GM23338 (cell line): ENCODE data around the gene SLC4A7. TPM values are rescaled to one million over a fixed set of nuclear protein-coding genes. Genes with fewer than 3 reads are reported as not detected.

Experiments
- ATAC-seq: fragments of 200-7000 bp; cut with Tn5 transposase; 3 replicates; pipeline ENCODE4 v1.9.1; 2020
- DNase-seq: peaks from one replicate; pipeline ENCODE4 v3.0.0-alpha.2; 2015; ENCODE audit warnings: low spot score
- H2AFZ ChIP-seq: fragments of 200-600 bp; sonication (generic); 2 replicates; pipeline ENCODE4 v1.8.0; 2016; ENCODE audit warnings: antibody characterized with exemption, mild to moderate bottlenecking, moderate library complexity
- H3F3A ChIP-seq: fragments of 200-600 bp; sonication (generic); replicated peaks from 2 replicates; pipeline ENCODE4 v1.8.0; 2017; ENCODE audit warnings: antibody characterized with exemption, mixed run types, low read depth
- H3K27ac ChIP-seq: fragments of 200-600 bp; sonication (generic); 2 replicates; pipeline ENCODE4 v1.6.1; 2016; ENCODE audit warnings: low read depth
- H3K27me3 ChIP-seq: fragments of 200-600 bp; sonication (generic); 2 replicates; pipeline ENCODE4 v1.8.0; 2016; ENCODE audit warnings: mild to moderate bottlenecking, mixed run types, moderate library complexity; ENCODE audit not compliant: insufficient read depth
- H3K36me3 ChIP-seq: fragments of 200-600 bp; sonication (generic); 2 replicates; pipeline ENCODE4 v1.8.0; 2016; ENCODE audit warnings: mild to moderate bottlenecking; ENCODE audit not compliant: insufficient read depth
- H3K4me1 ChIP-seq: fragments of 200-600 bp; sonication (generic); 2 replicates; pipeline ENCODE4 v1.8.0; 2016; ENCODE audit warnings: mild to moderate bottlenecking, moderate library complexity; ENCODE audit not compliant: insufficient read depth
- H3K4me2 ChIP-seq: fragments of 200-600 bp; sonication (generic); 2 replicates; pipeline ENCODE4 v1.7.1; 2017; ENCODE audit warnings: mixed run types
- H3K4me3 ChIP-seq: fragments of 200-600 bp; sonication (generic); 2 replicates; pipeline ENCODE4 v1.6.1; 2016; ENCODE audit warnings: mixed run types
- H3K79me2 ChIP-seq: fragments of 200-600 bp; sonication (generic); replicated peaks from 2 replicates; pipeline ENCODE4 v1.8.0; 2017; ENCODE audit warnings: mild to moderate bottlenecking; ENCODE audit not compliant: insufficient read depth
- H3K9me2 ChIP-seq: fragments of 200-600 bp; sonication (generic); 2 replicates; pipeline ENCODE4 v1.8.0; 2017; ENCODE audit not compliant: insufficient read depth
- H4K20me1 ChIP-seq: fragments of 200-600 bp; sonication (generic); replicated peaks from 2 replicates; pipeline ENCODE4 v1.8.0; 2017; ENCODE audit warnings: mild to moderate bottlenecking; ENCODE audit not compliant: insufficient read depth
- H3K27ac Mint-ChIP-seq: 2 replicates; pipeline ENCODE4 v1.8.0; 2020; ENCODE audit warnings: inconsistent platforms, mild to moderate bottlenecking, moderate library complexity, mixed read lengths
- H3K27me3 Mint-ChIP-seq: 3 replicates; pipeline ENCODE4 v1.8.0; 2022; ENCODE audit warnings: low read depth, mild to moderate bottlenecking, moderate library complexity, mixed read lengths, inconsistent platforms; ENCODE audit not compliant: insufficient read depth, poor library complexity
- H3K36me3 Mint-ChIP-seq: 3 replicates; pipeline ENCODE4 v1.8.0; 2021; ENCODE audit warnings: low read depth, mild to moderate bottlenecking, inconsistent platforms, moderate library complexity, mixed read lengths
- H3K4me1 Mint-ChIP-seq: 3 replicates; pipeline ENCODE4 v1.8.0; 2020; ENCODE audit warnings: mild to moderate bottlenecking, inconsistent platforms, mixed read lengths
- H3K4me3 Mint-ChIP-seq: 3 replicates; pipeline ENCODE4 v1.8.0; 2021; ENCODE audit warnings: moderate library complexity, mild to moderate bottlenecking, inconsistent platforms, mixed read lengths
- H3K9me3 Mint-ChIP-seq: 3 replicates; pipeline ENCODE4 v1.8.0; 2020; ENCODE audit warnings: moderate library complexity, mild to moderate bottlenecking, inconsistent platforms, mixed read lengths
- JUNB ChIP-seq: IDR thresholded peaks from one replicate; pipeline ENCODE4 v1.6.1; 2016; ENCODE audit warnings: antibody characterized with exemption; ENCODE audit not compliant: unreplicated experiment
- NANOG ChIP-seq: IDR thresholded peaks from 2 replicates; pipeline ENCODE4 v1.6.1; 2016; ENCODE audit warnings: antibody characterized with exemption, borderline replicate concordance
- POLR2AphosphoS5 ChIP-seq: IDR thresholded peaks from 2 replicates; pipeline ENCODE4 v1.6.1; 2016; ENCODE audit warnings: antibody characterized with exemption, low read depth
- STAT1 ChIP-seq: IDR thresholded peaks from one replicate; pipeline ENCODE4 v1.6.1; 2016; ENCODE audit warnings: antibody characterized with exemption; ENCODE audit not compliant: unreplicated experiment
- polyA plus RNA-seq: library from polyadenylated mRNA; unstranded; fragments of >200 nt; fragmentation: Nextera tagmentation; extraction: Ambion mirVana; gene quantifications from 2 replicates; pipeline ENCODE4 v1.2.1, GENCODE V29; 2016
- total RNA-seq: library from RNA; depleted of rRNA; stranded (reverse); fragments of >200 nt; shearing (Covaris generic); gene quantifications from 2 replicates; pipeline ENCODE4 v1.2.3, GENCODE V29; 2014
- TF ChIP-seq, protein P1 (sequence below), 2 experiments: fragments of 200-600 bp in 1 of 2; sonication (generic) in 1 of 2; conservative IDR thresholded peaks; 2 replicates each; pipeline versions ENCODE4 v1.5.1 to v1.6.1; 2016 to 2017; ENCODE audit warnings: antibody characterized with exemption in 2 of 2, low read depth in 2 of 2, mild to moderate bottlenecking in 2 of 2, moderate library complexity in 1 of 2
- TF ChIP-seq, protein P2 (sequence below): IDR thresholded peaks from one replicate; pipeline ENCODE4 v1.6.1; 2018; ENCODE audit warnings: antibody characterized with exemption; ENCODE audit not compliant: unreplicated experiment

SLC4A7 gene
- total and polyA plus RNA-seq, 2 experiments from 2014 or later, result 44.4 to 101 TPM

DNA sequence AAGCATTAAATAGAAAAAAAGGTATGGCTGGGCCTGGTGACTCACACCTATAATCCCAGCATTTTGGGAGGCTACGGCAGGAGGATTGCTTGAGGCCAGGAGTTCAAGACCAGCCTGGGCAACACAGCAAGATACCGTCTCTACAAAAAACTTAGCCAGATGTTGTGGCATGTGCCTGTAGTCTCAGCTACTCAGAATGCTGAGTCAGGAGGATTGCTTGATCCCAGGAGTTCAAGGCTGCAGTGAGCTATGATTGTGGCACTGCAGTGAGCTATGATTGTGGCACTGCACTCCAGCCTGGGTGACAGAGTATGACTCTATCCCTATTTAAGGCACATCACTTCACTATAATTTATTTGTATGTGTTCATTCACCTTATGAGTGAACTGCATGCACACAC is 54.3 kb downstream of the SLC4A7 start (continued):
- TF ChIP-seq, protein P1, sequence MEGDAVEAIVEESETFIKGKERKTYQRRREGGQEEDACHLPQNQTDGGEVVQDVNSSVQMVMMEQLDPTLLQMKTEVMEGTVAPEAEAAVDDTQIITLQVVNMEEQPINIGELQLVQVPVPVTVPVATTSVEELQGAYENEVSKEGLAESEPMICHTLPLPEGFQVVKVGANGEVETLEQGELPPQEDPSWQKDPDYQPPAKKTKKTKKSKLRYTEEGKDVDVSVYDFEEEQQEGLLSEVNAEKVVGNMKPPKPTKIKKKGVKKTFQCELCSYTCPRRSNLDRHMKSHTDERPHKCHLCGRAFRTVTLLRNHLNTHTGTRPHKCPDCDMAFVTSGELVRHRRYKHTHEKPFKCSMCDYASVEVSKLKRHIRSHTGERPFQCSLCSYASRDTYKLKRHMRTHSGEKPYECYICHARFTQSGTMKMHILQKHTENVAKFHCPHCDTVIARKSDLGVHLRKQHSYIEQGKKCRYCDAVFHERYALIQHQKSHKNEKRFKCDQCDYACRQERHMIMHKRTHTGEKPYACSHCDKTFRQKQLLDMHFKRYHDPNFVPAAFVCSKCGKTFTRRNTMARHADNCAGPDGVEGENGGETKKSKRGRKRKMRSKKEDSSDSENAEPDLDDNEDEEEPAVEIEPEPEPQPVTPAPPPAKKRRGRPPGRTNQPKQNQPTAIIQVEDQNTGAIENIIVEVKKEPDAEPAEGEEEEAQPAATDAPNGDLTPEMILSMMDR (conservative IDR thresholded peaks at IDR 0.05; ENCODE audit: low read depth in 2 of 2), result no peak
- TF ChIP-seq, protein P2, sequence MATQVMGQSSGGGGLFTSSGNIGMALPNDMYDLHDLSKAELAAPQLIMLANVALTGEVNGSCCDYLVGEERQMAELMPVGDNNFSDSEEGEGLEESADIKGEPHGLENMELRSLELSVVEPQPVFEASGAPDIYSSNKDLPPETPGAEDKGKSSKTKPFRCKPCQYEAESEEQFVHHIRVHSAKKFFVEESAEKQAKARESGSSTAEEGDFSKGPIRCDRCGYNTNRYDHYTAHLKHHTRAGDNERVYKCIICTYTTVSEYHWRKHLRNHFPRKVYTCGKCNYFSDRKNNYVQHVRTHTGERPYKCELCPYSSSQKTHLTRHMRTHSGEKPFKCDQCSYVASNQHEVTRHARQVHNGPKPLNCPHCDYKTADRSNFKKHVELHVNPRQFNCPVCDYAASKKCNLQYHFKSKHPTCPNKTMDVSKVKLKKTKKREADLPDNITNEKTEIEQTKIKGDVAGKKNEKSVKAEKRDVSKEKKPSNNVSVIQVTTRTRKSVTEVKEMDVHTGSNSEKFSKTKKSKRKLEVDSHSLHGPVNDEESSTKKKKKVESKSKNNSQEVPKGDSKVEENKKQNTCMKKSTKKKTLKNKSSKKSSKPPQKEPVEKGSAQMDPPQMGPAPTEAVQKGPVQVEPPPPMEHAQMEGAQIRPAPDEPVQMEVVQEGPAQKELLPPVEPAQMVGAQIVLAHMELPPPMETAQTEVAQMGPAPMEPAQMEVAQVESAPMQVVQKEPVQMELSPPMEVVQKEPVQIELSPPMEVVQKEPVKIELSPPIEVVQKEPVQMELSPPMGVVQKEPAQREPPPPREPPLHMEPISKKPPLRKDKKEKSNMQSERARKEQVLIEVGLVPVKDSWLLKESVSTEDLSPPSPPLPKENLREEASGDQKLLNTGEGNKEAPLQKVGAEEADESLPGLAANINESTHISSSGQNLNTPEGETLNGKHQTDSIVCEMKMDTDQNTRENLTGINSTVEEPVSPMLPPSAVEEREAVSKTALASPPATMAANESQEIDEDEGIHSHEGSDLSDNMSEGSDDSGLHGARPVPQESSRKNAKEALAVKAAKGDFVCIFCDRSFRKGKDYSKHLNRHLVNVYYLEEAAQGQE, result no peak
- TF ChIP-seq STAT1, result no peak
- no peak for TF ChIP-seq NANOG

DNA sequence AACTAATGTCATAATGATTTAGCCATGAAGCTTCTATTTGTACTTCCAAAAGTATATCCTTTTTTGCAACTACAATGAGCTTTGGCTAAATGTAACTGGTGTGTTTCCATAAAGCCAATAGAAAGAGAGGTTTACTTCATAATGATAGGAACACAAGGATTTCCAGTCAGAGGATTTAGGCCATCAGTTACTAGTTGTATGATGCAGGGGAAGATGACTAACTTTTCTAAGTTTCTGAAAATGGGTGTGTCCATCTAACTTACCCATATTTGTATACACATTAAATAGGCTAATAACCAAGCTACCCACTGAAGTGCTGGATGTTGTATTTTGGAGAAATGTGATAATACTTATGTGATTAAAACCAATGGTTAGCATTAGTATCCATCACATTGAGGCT is 55.7 kb downstream of the SLC4A7 start:
- Histone ChIP-seq H3F3A (no peaks in the 10 kb centered on the region), H3K79me2 (0 out of 2 replicates have a peak, but pooled peaks cover 5% of the 10 kb centered on the region), H3K4me1 (no peaks in the 10 kb centered on the region), H3K4me2 (no peak overlapping the region), H4K20me1 (0 out of 2 replicates have a peak, but pooled peaks cover 5% of the 10 kb centered on the region), H3K27me3 (no peaks in the 10 kb centered on the region), H2AFZ (no peak overlapping the region), H3K36me3 (peaks cover 9% of the 10 kb centered on the region), H3K9me2 (no peaks in the 10 kb centered on the region; the same call in 1 of the 2 replicates), H3K27ac (no peak overlapping the region), H3K4me3 (no peak overlapping the region)
- no peaks in the 10 kb centered on the region for H3K9me3 Mint-ChIP-seq
- H3K4me1 Mint-ChIP-seq, result no peaks in the 10 kb centered on the region
- ATAC-seq (no peak), DNase-seq (no peak)
- H3K36me3 Mint-ChIP-seq, result peaks cover 51% of the 10 kb centered on the region
- TF ChIP-seq JUNB (no peak), POLR2AphosphoS5 (no peak)
- TF ChIP-seq, protein P1 (conservative IDR thresholded peaks at IDR 0.05; ENCODE audit: low read depth in 2 of 2), result no peak
- H3K27me3 Mint-ChIP-seq, result no peaks in the 10 kb centered on the region
- no peak overlapping the region for H3K4me3 Mint-ChIP-seq
- no peak overlapping the region for H3K27ac Mint-ChIP-seq
